GM23248 (cell line): Measurements from ENCODE around the gene EPB41L5. TPM values are rescaled to one million over a fixed set of nuclear protein-coding genes. Genes with fewer than 3 reads are reported as not detected.

ENCODE experiments used
- DNase-seq: peaks from one replicate; pipeline ENCODE4 v3.0.0-alpha.2; 2015
- H2AFZ ChIP-seq: fragments of 200-600 bp; sonication (generic); 2 replicates; pipeline ENCODE4 v1.6.1; 2016; ENCODE audit warnings: antibody characterized with exemption
- H3F3A ChIP-seq: fragments of 200-600 bp; sonication (generic); 2 replicates; pipeline ENCODE4 v1.6.1; 2016; ENCODE audit warnings: mild to moderate bottlenecking, antibody characterized with exemption, mixed run types; ENCODE audit not compliant: insufficient read depth
- H3K27ac ChIP-seq: fragments of 200-600 bp; sonication (generic); 2 replicates; pipeline ENCODE4 v1.5.1; 2016; ENCODE audit warnings: mild to moderate bottlenecking
- H3K27me3 ChIP-seq: fragments of 200-600 bp; sonication (generic); replicated peaks from 2 replicates; pipeline ENCODE4 v1.6.1; 2016; ENCODE audit warnings: mild to moderate bottlenecking; ENCODE audit not compliant: insufficient read depth
- H3K36me3 ChIP-seq: fragments of 200-600 bp; sonication (generic); 2 replicates; pipeline ENCODE4 v1.6.1; 2016; ENCODE audit warnings: low read depth, mild to moderate bottlenecking
- H3K4me1 ChIP-seq: fragments of 200-600 bp; sonication (generic); 2 replicates; pipeline ENCODE4 v1.6.1; 2016; ENCODE audit warnings: mild to moderate bottlenecking; ENCODE audit not compliant: insufficient read depth
- H3K4me2 ChIP-seq: fragments of 200-600 bp; sonication (generic); one replicate; pipeline ENCODE4 v1.6.1; 2016; ENCODE audit warnings: mild to moderate bottlenecking; ENCODE audit not compliant: unreplicated experiment
- H3K4me3 ChIP-seq: fragments of 200-600 bp; sonication (generic); 2 replicates; pipeline ENCODE4 v1.5.1; 2016; ENCODE audit warnings: mild to moderate bottlenecking
- H3K79me2 ChIP-seq: fragments of 200-600 bp; sonication (generic); 2 replicates; pipeline ENCODE4 v1.6.1; 2016; ENCODE audit warnings: mild to moderate bottlenecking; ENCODE audit not compliant: insufficient read depth
- H3K9ac ChIP-seq: fragments of 200-600 bp; sonication (generic); 2 replicates; pipeline ENCODE4 v1.6.1; 2016; ENCODE audit warnings: mild to moderate bottlenecking
- H3K9me2 ChIP-seq: fragments of 200-600 bp; sonication (generic); 2 replicates; pipeline ENCODE4 v1.6.1; 2016; ENCODE audit warnings: mixed run types, mild to moderate bottlenecking, moderate library complexity; ENCODE audit not compliant: insufficient read depth
- H3K9me3 ChIP-seq: fragments of 200-600 bp; sonication (generic); one replicate; pipeline ENCODE4 v1.6.1; 2017; ENCODE audit warnings: low read depth
- H4K20me1 ChIP-seq: fragments of 200-600 bp; sonication (generic); 2 replicates; pipeline ENCODE4 v1.6.0; 2016; ENCODE audit not compliant: insufficient read depth
- EZH2 ChIP-seq: fragments of 200-600 bp; sonication (generic); IDR thresholded peaks from 2 replicates; pipeline ENCODE4 v1.6.1; 2018; ENCODE audit warnings: antibody characterized with exemption, mild to moderate bottlenecking; ENCODE audit not compliant: insufficient read depth, poor library complexity, severe bottlenecking
- EZH2phosphoT487 ChIP-seq: fragments of 200-600 bp; sonication (generic); IDR thresholded peaks from 2 replicates; pipeline ENCODE4 v1.6.1; 2018; ENCODE audit warnings: antibody characterized with exemption, moderate library complexity, mild to moderate bottlenecking, low read depth; ENCODE audit not compliant: insufficient read depth
- WGBS, 2 experiments: methylation state at CpG; one replicate each; pipeline ENCODE4 v1.1.6; 2015 to 2017; ENCODE audit warnings: low lambda C conversion rate in 2 of 2, low coverage in 1 of 2; ENCODE audit errors: missing lambda C conversion rate in 2 of 2; 5-methylcytosine and 5-hydroxymethylcytosine counted together
- in situ Hi-C: fragments of 300-500 bp; cut with MboI; formaldehyde crosslinking; loops from 2 replicates; pipeline ENCODE4 v1.15.0; 2020
- polyA plus RNA-seq: library from polyadenylated mRNA; unstranded; fragments of >200 nt; fragmentation: Nextera tagmentation; extraction: Ambion mirVana; gene quantifications from 2 replicates; pipeline ENCODE4 v1.2.1, GENCODE V29; 2016
- total RNA-seq: library from RNA; depleted of rRNA; stranded (reverse); fragments of >200 nt; shearing (Covaris generic); gene quantifications from 2 replicates; pipeline ENCODE4 v1.2.3, GENCODE V29; 2014

EPB41L5 gene
- total and polyA plus RNA-seq, 2 experiments from 2014 or later: 3.0 to 4.0 TPM

DNA sequence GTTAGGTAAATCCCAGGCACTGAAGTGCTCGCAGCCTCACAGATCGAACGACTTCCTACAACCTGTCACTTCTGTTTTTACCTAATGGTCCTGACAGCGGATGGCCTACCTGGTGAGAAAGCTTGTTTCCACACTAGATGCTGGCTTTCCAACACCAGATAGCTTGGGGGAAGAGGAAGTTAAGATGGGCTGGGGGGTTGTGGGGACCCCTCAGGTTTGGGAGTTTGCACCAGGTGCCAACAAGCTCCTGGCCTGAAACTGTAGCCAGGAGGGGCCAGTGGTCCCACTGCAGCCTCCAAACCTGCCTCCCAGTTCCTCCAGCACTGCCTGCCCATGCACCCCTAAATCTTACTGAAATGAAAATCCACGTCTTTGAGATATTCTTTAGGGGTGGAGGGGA is 206.4 kb downstream of the EPB41L5 start:
- no peak overlapping the region for H3K9ac ChIP-seq
- H3K4me1 ChIP-seq: peaks cover 22% of the 10 kb centered on the region
- H3K9me2 ChIP-seq: no peaks in the 10 kb centered on the region; the same call in 1 of the 2 replicates
- no peak overlapping the region for H3K27ac ChIP-seq
- no peak overlapping the region for H3K4me3 ChIP-seq
- H2AFZ ChIP-seq: no peak overlapping the region
- no peaks in the 10 kb centered on the region for H3K9me3 ChIP-seq
- H3K27me3 ChIP-seq: no peaks in the 10 kb centered on the region
- in situ Hi-C loops: no loop called here
- peaks cover 7% of the 10 kb centered on the region; the same call in 1 of the 2 replicates for H3K36me3 ChIP-seq
- H4K20me1 ChIP-seq: no peaks in the 10 kb centered on the region
- 90 to 91% methylated on average over 5 of the region's 5 CpGs for WGBS, 2 experiments
- H3K79me2 ChIP-seq: peaks cover 37% of the 10 kb centered on the region
- no peak for DNase-seq
- TF ChIP-seq EZH2phosphoT487: no peak
- no peak for TF ChIP-seq EZH2
- no peak overlapping the region for H3K4me2 ChIP-seq
- H3F3A ChIP-seq: no peaks in the 10 kb centered on the region

DNA sequence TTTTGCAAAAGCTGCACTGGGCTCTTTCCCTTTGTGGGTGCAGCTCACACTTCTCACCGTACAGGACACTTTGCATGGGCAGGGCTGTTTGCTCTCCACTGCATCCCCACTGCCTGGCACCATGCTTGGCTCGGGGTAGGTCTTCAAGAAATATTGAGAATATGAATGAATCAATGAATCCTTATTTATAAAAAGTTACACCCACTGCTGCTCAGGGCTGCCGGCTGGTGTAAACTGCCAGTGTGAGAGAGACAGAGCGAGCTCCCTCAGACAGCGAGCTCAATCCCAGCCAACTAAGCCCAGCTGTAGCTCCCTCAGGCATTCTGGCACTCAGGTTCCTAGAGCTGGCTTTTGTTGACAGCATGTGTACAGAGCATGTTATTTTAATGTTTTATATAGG is 206.9 kb downstream of the EPB41L5 start:
- TF ChIP-seq EZH2 (no peak), EZH2phosphoT487 (no peak)
- in situ Hi-C loops: no loop called here
- Histone ChIP-seq H2AFZ (no peak overlapping the region), H3K9me2 (no peaks in the 10 kb centered on the region; the same call in 1 of the 2 replicates), H3K79me2 (peaks cover 37% of the 10 kb centered on the region), H3K36me3 (peaks cover 7% of the 10 kb centered on the region; the same call in 1 of the 2 replicates), H3K9ac (no peak overlapping the region), H3K27ac (no peak overlapping the region), H3K4me1 (peaks cover 22% of the 10 kb centered on the region), H3K4me3 (no peak overlapping the region), H3K9me3 (no peaks in the 10 kb centered on the region), H3K27me3 (no peaks in the 10 kb centered on the region), H4K20me1 (no peaks in the 10 kb centered on the region), H3K4me2 (no peak overlapping the region), H3F3A (no peaks in the 10 kb centered on the region)
- no peak for DNase-seq
- 95 to 98% methylated on average over 5 of the region's 5 CpGs for WGBS, 2 experiments

DNA sequence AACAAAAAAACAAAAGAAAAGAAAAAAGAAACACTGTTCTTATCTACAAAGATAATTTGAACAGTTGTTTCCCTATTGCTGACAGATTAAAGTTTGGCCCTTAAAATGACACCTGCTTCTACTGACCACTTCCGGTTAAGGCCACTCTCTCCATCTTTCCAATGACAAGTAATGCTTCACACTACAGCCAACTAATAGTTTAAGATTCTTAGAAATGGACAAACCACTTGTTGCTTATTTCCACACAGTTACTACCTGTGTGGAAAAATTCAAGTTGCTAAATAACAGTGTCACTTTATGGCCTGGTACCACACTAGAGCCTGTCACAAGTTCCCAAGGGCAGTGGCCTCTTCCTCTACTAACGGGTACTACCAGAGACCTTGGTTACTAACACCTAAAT is 207.9 kb downstream of the EPB41L5 start:
- Histone ChIP-seq H3K9me2 (no peaks in the 10 kb centered on the region; the same call in 1 of the 2 replicates), H3K79me2 (peaks cover 37% of the 10 kb centered on the region), H3K4me3 (peak overlapping the region; percentile 30), H3K27ac (no peak overlapping the region), H2AFZ (no peak overlapping the region), H3K4me2 (peak overlapping the region; percentile 60), H3K27me3 (no peaks in the 10 kb centered on the region), H3K36me3 (peaks cover 7% of the 10 kb centered on the region; the same call in 1 of the 2 replicates), H3K9me3 (no peaks in the 10 kb centered on the region), H4K20me1 (no peaks in the 10 kb centered on the region), H3F3A (no peaks in the 10 kb centered on the region), H3K9ac (no peak overlapping the region), H3K4me1 (peaks cover 22% of the 10 kb centered on the region)
- TF ChIP-seq EZH2phosphoT487: no peak
- TF ChIP-seq EZH2: no peak
- in situ Hi-C loops: no loop called here
- DNase-seq: no peak
- 73 to 74% methylated on average over 2 of the region's 2 CpGs for WGBS, 2 experiments

DNA sequence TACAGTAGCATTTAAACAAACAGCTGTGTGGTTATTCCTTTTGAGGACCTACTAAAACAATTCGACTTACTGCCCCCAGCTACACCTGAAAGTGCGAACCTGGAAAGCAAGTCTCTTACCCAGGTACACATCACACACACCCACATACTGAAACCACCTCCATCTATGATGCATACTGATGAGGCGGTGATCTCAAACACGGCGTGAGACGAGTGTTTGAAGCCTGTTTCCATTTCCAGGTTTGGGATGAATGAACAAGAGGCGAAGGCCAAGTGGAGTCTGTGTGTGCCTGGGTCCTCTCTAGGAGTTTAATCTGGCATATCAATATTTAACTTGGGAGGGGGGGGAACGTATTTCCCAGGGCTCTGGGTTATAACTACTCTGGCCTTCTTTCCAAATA is 208.7 kb downstream of the EPB41L5 start:
- Histone ChIP-seq H4K20me1 (no peaks in the 10 kb centered on the region), H3K36me3 (peaks cover 7% of the 10 kb centered on the region; the same call in 1 of the 2 replicates), H3K9me2 (no peaks in the 10 kb centered on the region; the same call in 1 of the 2 replicates), H3F3A (no peaks in the 10 kb centered on the region), H3K9ac (no peak overlapping the region), H3K4me2 (peak overlapping the region; percentile 60), H3K4me1 (peaks cover 22% of the 10 kb centered on the region), H3K9me3 (no peaks in the 10 kb centered on the region), H2AFZ (no peak overlapping the region), H3K27ac (no peak overlapping the region), H3K27me3 (no peaks in the 10 kb centered on the region), H3K4me3 (peak overlapping the region; percentile 30; the same call in 1 of the 2 replicates), H3K79me2 (peaks cover 37% of the 10 kb centered on the region)
- no peak for TF ChIP-seq EZH2
- TF ChIP-seq EZH2phosphoT487: no peak
- in situ Hi-C loops: no loop called here
- 96 to 97% methylated on average over 8 of the region's 8 CpGs for WGBS, 2 experiments
- DNase-seq: no peak
